Kidney glomerular epithelial cell (primary cell): ENCODE results near the gene POLD1.

Experiments
- DNase-seq: peaks from one replicate; lab custom pipeline; 2025; lab: John Stamatoyannopoulos, UW

POLD1 gene

DNA sequence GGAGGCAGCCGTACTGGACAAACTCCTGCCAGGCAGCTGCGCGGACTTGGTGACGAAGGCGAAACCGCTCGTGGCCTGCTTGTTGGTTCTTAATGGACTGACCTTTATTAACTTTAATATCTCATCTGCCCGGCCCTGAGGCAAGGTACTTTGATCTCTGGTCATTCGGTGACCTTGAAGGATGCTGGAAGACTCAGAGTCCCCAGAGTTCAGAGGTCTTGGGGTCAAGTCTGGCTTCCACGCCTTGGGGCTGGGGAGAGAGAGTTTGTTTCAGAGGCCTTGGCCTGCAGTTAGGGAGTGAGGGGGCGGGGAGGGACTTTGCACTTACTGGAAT, 82.5 kb downstream of the POLD1 start:
- DNase-seq = no peak

- DNase-seq = no peak
Observed at GRCh38 chr19:50467566-50467965, 83.4 kb downstream of the POLD1 start.
